Fibroblast of skin of right quadriceps (primary cell): ENCODE measurements around the gene HMGXB4.
A peak's percentile ranks its signal among the peaks of the same experiment; 100 is the strongest.
"Not testable (repeated sequence)": the region's sequence is repeated elsewhere in the genome, so short reads cannot be mapped to it uniquely, and the experiment has no call there.

Experiments used
- DNase-seq: peaks from one replicate; pipeline ENCODE4 v3.0.0-alpha.2; 2013

The HMGXB4 gene, protein sequence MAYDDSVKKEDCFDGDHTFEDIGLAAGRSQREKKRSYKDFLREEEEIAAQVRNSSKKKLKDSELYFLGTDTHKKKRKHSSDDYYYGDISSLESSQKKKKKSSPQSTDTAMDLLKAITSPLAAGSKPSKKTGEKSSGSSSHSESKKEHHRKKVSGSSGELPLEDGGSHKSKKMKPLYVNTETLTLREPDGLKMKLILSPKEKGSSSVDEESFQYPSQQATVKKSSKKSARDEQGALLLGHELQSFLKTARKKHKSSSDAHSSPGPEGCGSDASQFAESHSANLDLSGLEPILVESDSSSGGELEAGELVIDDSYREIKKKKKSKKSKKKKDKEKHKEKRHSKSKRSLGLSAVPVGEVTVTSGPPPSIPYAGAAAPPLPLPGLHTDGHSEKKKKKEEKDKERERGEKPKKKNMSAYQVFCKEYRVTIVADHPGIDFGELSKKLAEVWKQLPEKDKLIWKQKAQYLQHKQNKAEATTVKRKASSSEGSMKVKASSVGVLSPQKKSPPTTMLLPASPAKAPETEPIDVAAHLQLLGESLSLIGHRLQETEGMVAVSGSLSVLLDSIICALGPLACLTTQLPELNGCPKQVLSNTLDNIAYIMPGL

GRCh38 chr22:35257321-35258190 is at the start of gene HMGXB4:
Gene HMGXB4 (plus strand): TSS chr22:35257493. CDS start chr22:35262391, 4,898 bp downstream.
- peak; percentile 88 for DNase-seq

- no peak for DNase-seq
Observed at GRCh38 chr22:35208003-35208402, 49.3 kb upstream of the HMGXB4 start.

GRCh38 chr22:35209203-35209602 is 48.1 kb upstream of the HMGXB4 start:
- no peak for DNase-seq

GRCh38 chr22:35212009-35212408 is 45.3 kb upstream of the HMGXB4 start:
- DNase-seq: no peak

DNA sequence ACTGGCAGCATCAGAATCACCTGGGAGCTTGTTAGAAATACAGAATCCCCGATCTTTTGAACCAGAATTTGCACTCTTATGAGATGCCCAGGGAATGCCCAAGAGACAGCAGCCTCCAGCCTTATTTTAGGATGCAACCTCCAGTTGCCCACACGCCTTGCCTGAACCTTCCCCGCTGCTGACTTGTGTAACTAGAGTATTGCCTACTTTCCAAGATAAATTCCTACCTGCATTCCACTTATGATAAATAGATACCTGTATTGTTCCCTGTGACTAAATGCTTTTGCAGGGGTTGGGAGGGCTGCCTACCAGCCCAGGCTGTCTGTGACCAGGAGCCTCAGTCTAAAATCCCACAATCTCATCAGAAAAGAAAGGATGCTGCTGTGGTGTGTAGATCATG is 44.3 kb upstream of the HMGXB4 start:
- no peak for DNase-seq

DNA sequence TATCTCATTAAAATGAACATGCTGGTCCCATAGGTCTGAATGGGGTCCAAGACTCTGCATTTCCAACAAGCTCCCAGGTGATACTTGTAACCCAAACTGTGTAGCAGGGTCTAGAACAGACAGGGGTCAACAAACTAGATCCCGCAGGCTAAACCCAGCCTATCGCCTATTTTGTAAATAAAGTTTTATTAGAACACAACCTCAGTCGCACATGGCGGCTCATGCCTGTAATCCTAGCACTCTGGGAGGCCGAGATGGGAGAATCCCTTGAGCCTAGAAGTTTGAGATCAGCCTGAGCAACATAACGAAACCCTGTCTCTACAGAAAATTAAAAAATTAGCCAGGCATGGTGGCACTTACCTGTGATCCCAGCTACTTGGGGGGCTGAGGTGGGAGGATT is 42.3 kb upstream of the HMGXB4 start:
- no peak for DNase-seq

DNA sequence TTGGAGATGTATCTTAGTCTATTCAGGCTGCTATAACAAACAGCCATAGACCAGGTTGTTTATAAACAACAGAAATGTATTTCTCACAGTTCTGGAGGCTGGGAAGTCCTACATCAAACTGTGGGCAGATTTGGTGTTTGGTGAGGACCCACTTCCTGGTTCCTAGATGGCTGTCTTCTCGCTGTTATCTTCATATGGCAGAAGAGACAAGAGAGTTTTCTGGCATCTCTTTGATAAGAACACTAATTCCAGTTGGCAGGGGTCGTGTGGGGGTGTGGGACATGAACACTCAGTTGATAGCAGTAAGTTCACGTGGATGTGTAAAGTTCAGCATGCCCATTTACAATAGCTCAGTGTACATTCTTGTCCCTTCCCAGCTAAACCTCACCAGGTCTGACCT is 41.3 kb upstream of the HMGXB4 start:
- no peak for DNase-seq

DNA sequence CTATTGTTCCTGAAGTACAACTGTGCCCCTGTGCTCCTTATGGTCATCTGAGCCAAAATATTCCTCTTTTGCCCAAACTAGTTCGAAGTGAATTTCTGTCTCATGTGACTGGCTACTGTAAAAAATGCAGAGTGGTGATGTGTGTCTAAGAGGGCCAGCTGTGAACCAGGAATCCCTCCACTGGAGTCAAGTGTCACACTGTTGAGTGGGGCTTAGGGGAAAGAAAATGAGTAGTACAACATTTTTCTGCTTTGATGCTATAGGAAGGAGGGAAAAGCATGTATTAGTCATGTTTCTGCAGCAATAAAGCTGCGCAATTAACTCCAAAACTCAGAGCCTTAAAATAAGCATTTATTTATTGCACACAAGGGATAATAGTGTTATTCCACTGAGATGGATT is 39.8 kb upstream of the HMGXB4 start:
- DNase-seq: peak; percentile 38

DNA sequence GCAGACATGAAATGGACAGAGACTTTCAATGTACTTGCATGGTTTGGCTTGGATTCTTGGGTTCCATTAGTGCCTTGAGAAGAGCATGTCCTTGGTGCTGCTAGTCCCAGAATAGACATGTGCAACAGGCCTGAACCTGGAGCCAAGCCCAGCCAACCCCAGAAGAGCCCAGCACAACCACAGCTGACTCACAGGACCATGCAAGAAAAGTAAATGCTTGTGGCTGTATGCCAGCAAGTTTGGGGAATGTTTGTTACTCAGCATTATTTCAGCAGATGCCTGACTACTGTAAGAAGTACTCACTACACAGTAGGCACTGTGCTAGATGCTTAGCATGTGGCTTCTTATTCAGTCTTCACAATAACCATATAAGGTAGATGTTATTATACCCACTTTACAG is 39.2 kb upstream of the HMGXB4 start:
- peak; percentile 46 for DNase-seq

DNA sequence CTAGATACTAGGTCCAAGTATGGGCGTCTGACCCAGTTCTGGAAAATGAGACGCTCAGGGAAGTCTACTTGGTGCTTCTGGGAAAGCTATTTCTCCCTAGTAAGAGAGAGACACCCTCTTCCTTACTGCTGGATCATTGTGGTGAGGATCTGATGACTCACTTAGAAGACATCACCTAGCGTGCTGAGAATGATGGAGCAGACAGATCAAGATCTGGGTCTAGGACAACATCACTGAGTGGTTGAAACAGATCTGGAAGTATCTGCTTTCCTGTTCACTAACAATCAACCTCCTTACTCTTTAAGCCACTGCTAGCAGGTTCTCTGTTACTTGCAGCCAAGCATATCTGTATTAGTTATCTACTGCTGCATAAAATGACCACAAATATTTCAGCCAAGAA is 38.3 kb upstream of the HMGXB4 start:
- peak; percentile 61 for DNase-seq

- DNase-seq: no peak
Observed at GRCh38 chr22:35220221-35220620, 37.1 kb upstream of the HMGXB4 start.

DNA sequence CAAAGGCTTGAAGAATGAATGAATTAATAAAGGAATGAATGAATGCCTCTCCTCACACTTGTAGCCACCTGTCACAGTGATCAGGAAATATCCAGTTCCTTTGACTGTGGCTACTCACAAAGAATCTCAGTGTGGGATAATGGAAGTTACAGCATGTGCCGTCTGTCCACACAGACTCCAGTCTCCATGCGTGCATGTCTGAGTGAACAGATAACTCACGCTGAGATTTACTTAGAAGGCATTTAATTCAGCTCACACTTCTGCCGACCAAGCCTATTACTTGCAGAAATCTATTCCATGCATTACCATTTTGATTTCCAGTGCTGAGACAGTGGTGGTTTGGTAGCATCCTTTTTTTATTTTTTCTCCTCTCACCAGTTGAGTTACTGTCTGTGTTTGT is 32.3 kb upstream of the HMGXB4 start:
- DNase-seq: no peak

- no peak for DNase-seq
Observed at GRCh38 chr22:35226958-35227647, 30.2 kb upstream of the HMGXB4 start.

DNA sequence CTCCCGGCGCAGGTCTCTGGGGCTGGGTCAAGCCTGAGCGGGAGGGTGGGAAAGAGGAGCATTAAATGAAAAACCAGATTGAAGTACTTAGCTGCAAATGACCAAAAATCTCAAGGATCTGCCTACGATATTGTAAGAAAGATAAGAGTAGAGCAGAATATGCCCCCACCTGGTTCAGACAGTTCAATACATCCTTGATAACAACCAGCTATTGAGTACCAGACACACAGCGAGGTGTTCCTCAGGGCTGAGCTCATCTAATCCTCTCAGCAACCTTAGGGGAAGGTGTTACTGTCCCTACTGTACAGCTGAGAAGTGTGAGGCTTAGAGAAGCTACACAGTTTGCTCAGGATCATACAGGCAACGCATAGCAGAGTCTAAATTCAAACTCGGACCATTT is 27.4 kb upstream of the HMGXB4 start:
- no peak for DNase-seq

- no peak for DNase-seq
Observed at GRCh38 chr22:35230417-35230816, 26.9 kb upstream of the HMGXB4 start.

DNA sequence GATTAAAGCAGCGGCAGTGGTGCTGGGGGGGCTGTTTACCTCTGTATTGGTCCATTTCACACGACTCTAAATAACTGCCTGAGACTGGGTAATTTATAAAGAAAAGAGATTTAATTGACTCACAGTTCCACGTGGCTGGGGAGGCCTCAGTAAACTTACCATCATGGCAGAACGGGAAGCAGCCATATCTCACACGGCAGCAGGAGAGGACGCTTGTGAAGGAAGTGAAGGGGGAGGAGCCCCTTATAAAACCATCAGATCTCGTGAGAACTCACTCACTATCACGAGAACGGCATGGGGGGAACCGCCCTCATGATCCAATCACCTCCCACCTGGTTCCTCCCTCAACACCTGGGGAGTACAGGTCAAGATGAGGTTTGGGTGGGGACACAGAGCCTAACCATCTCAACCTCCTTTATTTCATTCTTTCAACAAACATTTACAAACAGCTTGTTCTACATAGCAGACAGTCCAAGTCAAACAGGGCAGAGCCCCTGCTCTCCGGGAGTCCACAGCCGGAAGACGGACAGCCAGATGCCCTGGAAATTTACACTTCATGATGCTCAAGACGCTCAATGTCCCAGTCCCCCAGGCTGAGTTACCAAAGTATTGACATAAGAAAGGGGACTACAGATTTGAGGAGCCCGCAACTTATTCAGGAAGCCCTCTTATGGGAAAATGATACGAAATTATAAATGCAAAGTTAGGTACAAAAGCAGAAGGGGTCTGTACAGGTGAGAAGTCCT is 26.3 kb upstream of the HMGXB4 start:
- DNase-seq: no peak

- DNase-seq: peak; percentile 48
Observed at GRCh38 chr22:35231585-35232084, 25.7 kb upstream of the HMGXB4 start.

DNA sequence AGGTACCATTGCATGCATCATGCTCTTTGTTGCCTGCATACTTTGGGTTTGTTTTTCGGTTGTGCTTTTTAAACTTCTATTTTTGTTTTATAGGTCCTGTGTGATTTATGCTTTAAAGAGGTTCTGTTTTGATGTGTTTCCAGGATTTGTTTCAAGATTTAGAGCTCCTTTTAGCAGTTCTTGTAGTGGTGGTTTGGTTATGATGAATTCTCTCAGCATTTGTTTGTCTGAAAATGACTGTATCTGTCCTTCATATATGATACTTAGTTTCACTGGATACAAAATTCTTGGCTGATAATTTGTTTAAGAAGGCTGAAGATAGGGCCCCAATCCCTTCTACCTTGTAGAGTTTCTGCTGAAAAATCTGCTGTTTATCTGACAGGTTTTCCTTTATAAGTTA is 18.5 kb upstream of the HMGXB4 start:
- not testable (repeated sequence) for DNase-seq

GRCh38 chr22:35244507-35244906 is 12.8 kb upstream of the HMGXB4 start:
- not testable (repeated sequence) for DNase-seq

- DNase-seq: no peak
Observed at GRCh38 chr22:35250156-35250555, 7.1 kb upstream of the HMGXB4 start.

GRCh38 chr22:35253946-35254345 is 3.3 kb upstream of the HMGXB4 start:
- DNase-seq: no peak

DNA sequence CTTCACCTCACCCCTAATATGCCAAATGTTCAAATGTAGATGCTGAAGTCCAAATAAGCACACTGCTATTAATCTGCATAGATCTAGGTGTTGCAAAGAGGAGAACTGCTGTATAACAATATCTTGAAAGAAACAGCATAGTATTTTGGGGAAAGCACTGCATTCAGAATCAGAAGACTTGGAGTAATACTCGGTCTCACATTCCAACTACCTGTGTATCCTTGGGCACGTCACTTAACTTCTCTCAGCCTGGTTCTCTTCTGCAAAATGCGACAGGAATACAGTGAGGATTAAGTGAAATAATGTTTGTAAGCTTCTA is 332 bp upstream of the HMGXB4 start:
- DNase-seq: no peak
